Progenitor cell of endocrine pancreas (in vitro differentiated cells): ENCODE data around the gene ASXL2. TPM values are rescaled to one million over a fixed set of nuclear protein-coding genes. Genes with fewer than 3 reads are reported as not detected.

Source experiments
- DNase-seq: peaks from one replicate; pipeline ENCODE4 v3.0.0; 2021; ENCODE audit warnings: low spot score; ENCODE audit not compliant: unreplicated experiment
- H3K27ac Mint-ChIP-seq: 2 replicates; pipeline ENCODE4 v1.8.0; 2021; ENCODE audit warnings: mild to moderate bottlenecking, moderate library complexity, mixed read lengths
- H3K27me3 Mint-ChIP-seq: 2 replicates; pipeline ENCODE4 v1.8.0; 2021; ENCODE audit warnings: mixed read lengths
- H3K36me3 Mint-ChIP-seq: 2 replicates; pipeline ENCODE4 v1.8.0; 2022; ENCODE audit warnings: mixed read lengths; ENCODE audit not compliant: insufficient read depth
- H3K4me1 Mint-ChIP-seq: 2 replicates; pipeline ENCODE4 v1.8.0; 2021; ENCODE audit warnings: low read depth, mixed read lengths
- H3K4me3 Mint-ChIP-seq: 2 replicates; pipeline ENCODE4 v1.8.0; 2021; ENCODE audit warnings: low read depth, mild to moderate bottlenecking, moderate library complexity, mixed read lengths
- H3K9me3 Mint-ChIP-seq: 2 replicates; pipeline ENCODE4 v1.8.0; 2021; ENCODE audit warnings: low read depth, mixed read lengths
- total RNA-seq: library from RNA; stranded (reverse); gene quantifications from 2 replicates; pipeline ENCODE4 v1.2.1, GENCODE V29; 2021
- TF ChIP-seq, protein P1 (sequence below): fragments of 200-600 bp; sonication (generic); IDR thresholded peaks from one replicate; pipeline ENCODE4 v1.5.0; 2021; ENCODE audit warnings: antibody characterized with exemption, mild to moderate bottlenecking; ENCODE audit not compliant: unreplicated experiment

The ASXL2 gene
- total RNA-seq, 1 donor from 2014 or later, result 24.8 TPM

DNA sequence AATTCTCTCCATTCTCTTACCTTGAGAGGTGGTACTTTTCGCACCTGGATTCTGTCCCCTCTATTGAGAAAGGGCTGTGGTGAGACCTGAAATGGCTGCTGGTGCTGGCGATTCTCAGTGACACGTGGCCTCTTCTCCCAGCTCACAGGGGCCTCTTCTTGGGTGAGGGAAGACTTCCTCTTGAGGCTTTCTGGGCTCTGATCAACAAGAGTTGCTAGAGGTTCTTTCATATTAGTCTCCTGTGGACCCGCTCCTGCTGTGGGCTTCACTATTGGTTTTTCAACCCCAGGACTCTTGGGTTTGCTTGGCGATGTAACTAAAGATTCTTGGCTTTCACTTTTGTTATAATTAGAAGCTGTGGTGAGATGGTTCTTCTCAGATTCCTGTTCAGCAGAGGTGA is 128.6 kb downstream of the ASXL2 start:
- Mint-ChIP-seq H3K4me1 (peaks cover under 1% of the 10 kb centered on the region), H3K27me3 (no peaks in the 10 kb centered on the region), H3K27ac (no peak overlapping the region), H3K36me3 (peaks cover 30% of the 10 kb centered on the region), H3K4me3 (no peak overlapping the region), H3K9me3 (no peaks in the 10 kb centered on the region)
- no peak for DNase-seq
- TF ChIP-seq, protein P1, sequence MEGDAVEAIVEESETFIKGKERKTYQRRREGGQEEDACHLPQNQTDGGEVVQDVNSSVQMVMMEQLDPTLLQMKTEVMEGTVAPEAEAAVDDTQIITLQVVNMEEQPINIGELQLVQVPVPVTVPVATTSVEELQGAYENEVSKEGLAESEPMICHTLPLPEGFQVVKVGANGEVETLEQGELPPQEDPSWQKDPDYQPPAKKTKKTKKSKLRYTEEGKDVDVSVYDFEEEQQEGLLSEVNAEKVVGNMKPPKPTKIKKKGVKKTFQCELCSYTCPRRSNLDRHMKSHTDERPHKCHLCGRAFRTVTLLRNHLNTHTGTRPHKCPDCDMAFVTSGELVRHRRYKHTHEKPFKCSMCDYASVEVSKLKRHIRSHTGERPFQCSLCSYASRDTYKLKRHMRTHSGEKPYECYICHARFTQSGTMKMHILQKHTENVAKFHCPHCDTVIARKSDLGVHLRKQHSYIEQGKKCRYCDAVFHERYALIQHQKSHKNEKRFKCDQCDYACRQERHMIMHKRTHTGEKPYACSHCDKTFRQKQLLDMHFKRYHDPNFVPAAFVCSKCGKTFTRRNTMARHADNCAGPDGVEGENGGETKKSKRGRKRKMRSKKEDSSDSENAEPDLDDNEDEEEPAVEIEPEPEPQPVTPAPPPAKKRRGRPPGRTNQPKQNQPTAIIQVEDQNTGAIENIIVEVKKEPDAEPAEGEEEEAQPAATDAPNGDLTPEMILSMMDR, result no peak

DNA sequence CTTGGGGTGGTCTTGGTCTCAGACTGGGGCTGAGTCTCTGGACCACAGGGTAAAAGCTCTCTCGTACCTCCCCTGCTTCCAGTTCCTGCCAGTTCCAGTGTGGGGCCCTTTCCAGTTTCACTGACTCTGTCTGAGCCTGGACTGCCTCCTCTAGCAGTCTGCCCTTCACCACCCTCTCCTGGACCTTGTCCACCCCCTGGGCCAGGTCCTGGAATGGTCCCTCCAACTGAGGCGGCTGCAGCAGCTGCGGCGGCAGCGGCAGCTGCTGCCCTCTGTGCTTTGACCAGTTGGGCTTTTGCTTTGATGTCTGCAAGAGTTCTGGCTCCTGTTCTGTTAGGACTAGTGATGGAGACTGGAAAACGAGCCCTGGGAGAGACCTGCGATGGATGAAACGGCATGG is 134.2 kb downstream of the ASXL2 start:
- H3K4me1 Mint-ChIP-seq, result peaks cover 2% of the 10 kb centered on the region
- H3K27ac Mint-ChIP-seq, result no peak overlapping the region
- no peaks in the 10 kb centered on the region for H3K9me3 Mint-ChIP-seq
- H3K36me3 Mint-ChIP-seq, result peaks cover 10% of the 10 kb centered on the region
- TF ChIP-seq, protein P1, result no peak
- no peak overlapping the region for H3K4me3 Mint-ChIP-seq
- no peak for DNase-seq
- H3K27me3 Mint-ChIP-seq, result no peaks in the 10 kb centered on the region

DNA sequence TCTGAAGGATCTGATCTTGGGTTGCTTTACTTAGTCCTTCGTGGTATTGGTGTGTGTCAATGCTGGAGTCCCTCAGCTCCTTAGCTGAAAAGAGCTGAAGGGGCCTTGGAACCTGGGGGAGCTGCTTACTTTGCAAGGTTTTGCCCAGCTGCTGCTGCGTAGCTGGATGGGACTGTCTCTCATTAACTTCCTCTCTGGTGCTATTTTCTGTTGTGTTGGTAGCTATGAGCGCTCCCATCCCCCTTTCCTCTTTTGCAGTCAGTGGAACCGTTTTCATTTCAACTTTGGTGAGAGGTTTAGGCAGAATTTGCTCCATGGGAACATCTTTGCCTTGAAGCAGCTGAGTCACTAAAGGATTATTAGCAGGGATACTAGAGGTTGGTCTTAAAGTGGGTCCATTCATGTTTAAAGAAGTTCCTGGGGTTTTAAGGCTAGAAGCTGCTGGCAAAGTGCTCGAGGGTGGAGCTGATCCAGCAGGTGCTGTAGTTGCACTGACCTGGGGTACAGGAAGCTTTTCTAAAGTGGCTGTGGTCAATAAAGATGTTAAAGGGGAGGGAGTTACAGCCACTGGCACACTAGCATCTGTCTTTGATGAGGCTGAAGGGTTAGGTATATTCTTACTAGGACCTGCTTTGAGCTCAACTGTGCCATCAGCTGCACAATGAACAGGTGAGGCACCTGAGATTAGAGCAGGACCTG is 135.0 kb downstream of the ASXL2 start:
- TF ChIP-seq, protein P1, result no peak
- no peak for DNase-seq
- H3K27me3 Mint-ChIP-seq, result no peaks in the 10 kb centered on the region
- peaks cover 10% of the 10 kb centered on the region for H3K36me3 Mint-ChIP-seq
- H3K9me3 Mint-ChIP-seq, result no peaks in the 10 kb centered on the region
- no peak overlapping the region for H3K27ac Mint-ChIP-seq
- peaks cover 2% of the 10 kb centered on the region for H3K4me1 Mint-ChIP-seq
- H3K4me3 Mint-ChIP-seq, result no peak overlapping the region

DNA sequence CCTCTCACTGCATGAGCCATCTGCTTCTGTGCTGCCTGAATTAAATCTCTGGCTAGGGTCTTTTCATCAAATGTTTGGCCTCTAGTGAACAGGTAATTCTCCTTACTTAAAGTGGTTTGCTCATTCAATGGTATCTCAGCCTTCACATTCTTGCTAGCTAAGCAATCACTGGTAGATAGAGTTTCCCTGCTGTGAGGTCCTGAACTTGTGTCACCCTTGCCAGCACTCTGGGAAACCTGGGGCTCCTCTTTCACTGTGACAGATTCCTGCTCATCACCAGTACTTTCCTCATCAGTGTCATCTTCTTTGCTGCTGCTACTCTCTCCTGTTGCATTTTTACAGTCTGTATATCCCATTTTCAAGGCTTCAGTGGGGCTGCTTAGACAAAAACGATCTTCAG is 135.8 kb downstream of the ASXL2 start:
- no peaks in the 10 kb centered on the region for H3K27me3 Mint-ChIP-seq
- no peak for DNase-seq
- H3K9me3 Mint-ChIP-seq, result no peaks in the 10 kb centered on the region
- H3K27ac Mint-ChIP-seq, result no peak overlapping the region
- H3K4me1 Mint-ChIP-seq, result peaks cover 2% of the 10 kb centered on the region
- H3K4me3 Mint-ChIP-seq, result no peak overlapping the region
- TF ChIP-seq, protein P1, result no peak
- peaks cover 8% of the 10 kb centered on the region for H3K36me3 Mint-ChIP-seq

DNA sequence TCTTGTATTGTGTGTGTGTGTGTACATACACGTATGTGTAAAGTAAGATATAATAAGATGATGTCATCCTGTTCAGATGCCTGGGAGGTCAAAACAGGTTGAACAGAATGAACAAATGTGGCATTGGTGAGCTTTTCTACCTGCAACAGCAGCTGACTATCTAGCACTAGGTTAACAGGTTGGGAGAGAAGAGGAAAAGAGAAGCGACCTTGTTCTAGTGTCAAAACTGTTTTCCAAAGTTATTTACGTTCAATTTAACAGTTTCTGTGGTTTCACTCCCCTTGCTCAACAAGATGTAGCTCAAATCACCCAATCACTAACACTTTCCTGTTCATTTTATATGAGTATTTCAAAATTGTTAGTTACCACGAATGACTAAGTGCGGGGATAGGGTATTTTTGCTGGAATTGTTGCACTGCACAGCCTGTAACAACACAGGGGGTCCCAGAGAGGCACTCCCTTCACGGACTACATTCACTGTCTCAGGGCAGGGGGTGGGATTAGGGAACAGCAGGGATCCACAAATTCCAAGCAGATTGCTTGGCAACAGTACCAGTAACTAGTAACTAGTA is 137.4 kb downstream of the ASXL2 start:
- no peak for DNase-seq
- Mint-ChIP-seq H3K27me3 (no peaks in the 10 kb centered on the region), H3K9me3 (no peaks in the 10 kb centered on the region), H3K4me1 (peaks cover 5% of the 10 kb centered on the region), H3K4me3 (no peak overlapping the region), H3K36me3 (peaks cover 6% of the 10 kb centered on the region), H3K27ac (peak overlapping the region; percentile 80)
- TF ChIP-seq, protein P1, result no peak
